H9 (cell line): ENCODE data around the gene KCNIP4. TPM values are rescaled to one million over a fixed set of nuclear protein-coding genes. Genes with fewer than 3 reads are reported as not detected.

ENCODE experiments used
- DNase-seq: peaks from one replicate; pipeline ENCODE4 v3.0.0-alpha.2; 2017
- H2AFZ ChIP-seq: one replicate; pipeline ENCODE4 v1.6.1; 2013; ENCODE audit warnings: mild to moderate bottlenecking, low read length, control low read depth, moderate library complexity
- H2AK5ac ChIP-seq: 2 replicates; pipeline ENCODE4 v1.6.1; 2013; ENCODE audit warnings: low read length, control low read depth, mixed read lengths; ENCODE audit not compliant: insufficient read length
- H2BK120ac ChIP-seq: one replicate; pipeline ENCODE4 v1.6.1; 2013; ENCODE audit warnings: low read depth, mild to moderate bottlenecking, low read length, control low read depth, inconsistent platforms; ENCODE audit not compliant: poor library complexity, severe bottlenecking
- H2BK12ac ChIP-seq: 2 replicates; pipeline ENCODE4 v1.6.1; 2013; ENCODE audit warnings: low read length, control low read depth, mixed read lengths, low read depth; ENCODE audit not compliant: insufficient read length
- H2BK15ac ChIP-seq: 2 replicates; pipeline ENCODE4 v1.6.1; 2013; ENCODE audit warnings: low read depth, low read length, control low read depth
- H2BK20ac ChIP-seq: one replicate; pipeline ENCODE4 v1.6.1; 2013; ENCODE audit warnings: low read depth, mild to moderate bottlenecking, low read length, control low read depth, inconsistent platforms; ENCODE audit not compliant: poor library complexity, severe bottlenecking
- H2BK5ac ChIP-seq: 2 replicates; pipeline ENCODE4 v1.6.1; 2013; ENCODE audit warnings: low read length, control low read depth, mixed read lengths; ENCODE audit not compliant: insufficient read length
- H3K14ac ChIP-seq: 2 replicates; pipeline ENCODE4 v1.6.1; 2013; ENCODE audit warnings: low read length, control low read depth; ENCODE audit not compliant: insufficient read depth
- H3K18ac ChIP-seq: 2 replicates; pipeline ENCODE4 v1.6.1; 2013; ENCODE audit warnings: low read depth, mild to moderate bottlenecking, mixed read lengths, low read length, control low read depth; ENCODE audit not compliant: insufficient read length
- H3K23ac ChIP-seq: 2 replicates; pipeline ENCODE4 v1.6.1; 2013; ENCODE audit warnings: low read length, control low read depth, mixed read lengths, low read depth; ENCODE audit not compliant: insufficient read length
- H3K23me2 ChIP-seq: 2 replicates; pipeline ENCODE4 v1.6.1; 2013; ENCODE audit warnings: low read depth, mild to moderate bottlenecking, mixed read lengths, low read length, control low read depth; ENCODE audit not compliant: insufficient read length, poor library complexity, severe bottlenecking
- H3K27ac ChIP-seq: 2 replicates; pipeline ENCODE4 v1.5.1; 2013; ENCODE audit warnings: low read length, control low read depth, mixed read lengths, low read depth; ENCODE audit not compliant: insufficient read length
- H3K27me3 ChIP-seq: 2 replicates; pipeline ENCODE4 v1.6.1; 2013; ENCODE audit warnings: low read length, control low read depth, inconsistent platforms; ENCODE audit not compliant: insufficient read depth
- H3K4ac ChIP-seq: 2 replicates; pipeline ENCODE4 v1.6.1; 2013; ENCODE audit warnings: low read depth, mild to moderate bottlenecking, control low read depth, inconsistent platforms, low read length, moderate library complexity
- H3K4me1 ChIP-seq: 2 replicates; pipeline ENCODE4 v1.6.1; 2013; ENCODE audit warnings: low read length, control low read depth, inconsistent platforms; ENCODE audit not compliant: insufficient read depth
- H3K4me2 ChIP-seq: 2 replicates; pipeline ENCODE4 v1.6.1; 2013; ENCODE audit warnings: low read length, control low read depth, mixed read lengths; ENCODE audit not compliant: insufficient read length, insufficient read depth
- H3K56ac ChIP-seq: 2 replicates; pipeline ENCODE4 v1.6.1; 2013; ENCODE audit warnings: low read depth, mild to moderate bottlenecking, mixed read lengths, low read length, control low read depth; ENCODE audit not compliant: insufficient read length
- H3K79me1 ChIP-seq: 2 replicates; pipeline ENCODE4 v1.6.1; 2013; ENCODE audit warnings: low read depth, mild to moderate bottlenecking, moderate library complexity, low read length, control low read depth, inconsistent platforms; ENCODE audit not compliant: insufficient read depth, poor library complexity, severe bottlenecking
- H3K79me2 ChIP-seq: 2 replicates; pipeline ENCODE4 v1.6.1; 2013; ENCODE audit warnings: low read length, control low read depth, inconsistent platforms; ENCODE audit not compliant: insufficient read depth
- H3K9ac ChIP-seq: 2 replicates; pipeline ENCODE4 v1.6.1; 2013; ENCODE audit warnings: low read length, control low read depth, mixed read lengths; ENCODE audit not compliant: insufficient read length; ENCODE audit errors: extremely low read depth
- H3K9me3 ChIP-seq: one replicate; pipeline ENCODE4 v1.6.1; 2013; ENCODE audit warnings: low read depth, low read length, inconsistent platforms; ENCODE audit not compliant: control insufficient read depth
- H3T11ph ChIP-seq: one replicate; pipeline ENCODE4 v1.6.1; 2013; ENCODE audit warnings: mild to moderate bottlenecking, low read length, control low read depth, inconsistent platforms
- H4K20me1 ChIP-seq: one replicate; pipeline ENCODE4 v1.6.1; 2013; ENCODE audit not compliant: control insufficient read depth, insufficient read length, insufficient read depth
- H4K5ac ChIP-seq: 2 replicates; pipeline ENCODE4 v1.6.1; 2013; ENCODE audit warnings: low read depth, mild to moderate bottlenecking, mixed read lengths, low read length, control low read depth; ENCODE audit not compliant: insufficient read length
- H4K8ac ChIP-seq: replicated peaks from 2 replicates; pipeline ENCODE4 v1.6.1; 2013; ENCODE audit warnings: low read length, control low read depth, mixed read lengths, low read depth; ENCODE audit not compliant: insufficient read length
- H4K91ac ChIP-seq: 2 replicates; pipeline ENCODE4 v1.6.1; 2013; ENCODE audit warnings: low read depth, mild to moderate bottlenecking, moderate library complexity, mixed read lengths, low read length, control low read depth; ENCODE audit not compliant: insufficient read length
- H3K27ac Mint-ChIP-seq, 3 experiments: 2 replicates in 2 of 3; 3 replicates in 1 of 3; pipeline ENCODE4 v1.8.0; 2020 to 2021; ENCODE audit warnings: mixed read lengths in 3 of 3, mild to moderate bottlenecking in 1 of 3, moderate library complexity in 1 of 3
- H3K27me3 Mint-ChIP-seq: 2 replicates; pipeline ENCODE4 v1.8.0; 2021; ENCODE audit warnings: low read depth, mild to moderate bottlenecking, moderate library complexity, mixed read lengths
- H3K36me3 Mint-ChIP-seq, 3 experiments: 2 replicates in 2 of 3; 3 replicates in 1 of 3; pipeline ENCODE4 v1.8.0; 2020 to 2021; ENCODE audit warnings: low read depth in 3 of 3, mixed read lengths in 3 of 3; ENCODE audit not compliant: insufficient read depth in 1 of 3
- H3K4me1 Mint-ChIP-seq, 2 experiments: 2 replicates each; pipeline ENCODE4 v1.8.0; 2020; ENCODE audit warnings: mixed read lengths in 2 of 2
- H3K4me3 Mint-ChIP-seq, 2 experiments: 2 replicates in 1 of 2; 3 replicates in 1 of 2; pipeline ENCODE4 v1.8.0; 2020 to 2021; ENCODE audit warnings: mild to moderate bottlenecking in 2 of 2, mixed read lengths in 2 of 2, moderate library complexity in 1 of 2
- H3K9me3 Mint-ChIP-seq, 2 experiments: 2 replicates in 1 of 2; 3 replicates in 1 of 2; pipeline ENCODE4 v1.8.0; 2020; ENCODE audit warnings: mild to moderate bottlenecking in 2 of 2, mixed read lengths in 2 of 2, moderate library complexity in 1 of 2
- WGBS: extraction: QIAGEN DNeasy Blood & Tissue Kit; methylation state at CpG from one replicate; pipeline ENCODE4 v1.1.7; 2013; ENCODE audit warnings: missing lambda C conversion rate, low lambda C conversion rate, mixed read lengths; ENCODE audit not compliant: insufficient read length; ENCODE audit errors: extremely low coverage; 5-methylcytosine and 5-hydroxymethylcytosine counted together
- total RNA-seq: library from RNA; stranded (reverse); gene quantifications from 2 replicates; pipeline ENCODE4 v1.2.1, GENCODE V29; 2021
- TF ChIP-seq, protein P1 (sequence below): fragments of 200-600 bp; sonication (generic); conservative IDR thresholded peaks from 3 replicates; pipeline ENCODE4 v1.8.0; 2021; ENCODE audit warnings: antibody characterized with exemption, mild to moderate bottlenecking

Gene KCNIP4
- total RNA-seq, 1 experiment from 2014 or later: not detected

DNA sequence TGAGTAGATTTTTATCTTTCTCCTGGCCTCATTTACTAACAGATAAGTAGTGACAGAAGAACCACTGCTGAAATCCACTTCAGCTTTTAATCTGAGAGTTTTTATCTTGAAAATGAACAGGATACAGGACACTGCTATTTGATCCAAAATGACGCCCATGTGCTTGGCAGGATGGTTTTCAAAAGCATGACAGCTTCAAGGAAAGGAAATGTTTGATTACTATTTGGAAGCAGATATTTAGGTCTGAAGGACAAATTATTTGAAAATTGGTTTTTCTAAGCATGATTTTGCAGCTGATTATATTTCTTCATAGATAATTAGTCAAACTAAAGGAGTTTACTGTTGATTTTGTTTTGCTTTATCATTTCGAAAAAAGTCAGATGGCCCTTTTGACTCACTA is 1237.2 kb downstream of the KCNIP4 start:
- Histone ChIP-seq H3K79me1 (no peaks in the 10 kb centered on the region), H3K14ac (no peak overlapping the region), H2BK15ac (no peak overlapping the region), H4K8ac (no peak overlapping the region), H3K4ac (no peak overlapping the region), H3K27me3 (no peaks in the 10 kb centered on the region), H3K23me2 (no peaks in the 10 kb centered on the region), H3K79me2 (no peaks in the 10 kb centered on the region), H3K23ac (no peak overlapping the region), H3K9ac (no peak overlapping the region), H3K56ac (no peak overlapping the region), H2BK12ac (no peak overlapping the region), H3K4me2 (no peak overlapping the region), H2BK20ac (no peak overlapping the region), H3T11ph (no peak overlapping the region), H2AK5ac (no peak overlapping the region), H4K20me1 (no peaks in the 10 kb centered on the region), H2AFZ (no peak overlapping the region), H3K9me3 (no peaks in the 10 kb centered on the region), H4K91ac (no peak overlapping the region), H3K27ac (no peak overlapping the region), H2BK120ac (no peak overlapping the region), H4K5ac (no peak overlapping the region), H3K18ac (no peak overlapping the region), H2BK5ac (no peak overlapping the region), H3K4me1 (no peaks in the 10 kb centered on the region)
- Mint-ChIP-seq H3K36me3 (peaks cover 26 to 32% (median 32%) of the 10 kb centered on the region in 3 experiments), H3K9me3 (peaks cover 4% of the 10 kb centered on the region in 2 experiments; a peak in 3 of 5 replicates), H3K4me3 (no peak overlapping the region), H3K27ac (no peak overlapping the region), H3K4me1 (no peaks in the 10 kb centered on the region), H3K27me3 (no peaks in the 10 kb centered on the region)
- no CpG with 5 or more reads among the region's 2 CpGs for WGBS
- TF ChIP-seq, protein P1, sequence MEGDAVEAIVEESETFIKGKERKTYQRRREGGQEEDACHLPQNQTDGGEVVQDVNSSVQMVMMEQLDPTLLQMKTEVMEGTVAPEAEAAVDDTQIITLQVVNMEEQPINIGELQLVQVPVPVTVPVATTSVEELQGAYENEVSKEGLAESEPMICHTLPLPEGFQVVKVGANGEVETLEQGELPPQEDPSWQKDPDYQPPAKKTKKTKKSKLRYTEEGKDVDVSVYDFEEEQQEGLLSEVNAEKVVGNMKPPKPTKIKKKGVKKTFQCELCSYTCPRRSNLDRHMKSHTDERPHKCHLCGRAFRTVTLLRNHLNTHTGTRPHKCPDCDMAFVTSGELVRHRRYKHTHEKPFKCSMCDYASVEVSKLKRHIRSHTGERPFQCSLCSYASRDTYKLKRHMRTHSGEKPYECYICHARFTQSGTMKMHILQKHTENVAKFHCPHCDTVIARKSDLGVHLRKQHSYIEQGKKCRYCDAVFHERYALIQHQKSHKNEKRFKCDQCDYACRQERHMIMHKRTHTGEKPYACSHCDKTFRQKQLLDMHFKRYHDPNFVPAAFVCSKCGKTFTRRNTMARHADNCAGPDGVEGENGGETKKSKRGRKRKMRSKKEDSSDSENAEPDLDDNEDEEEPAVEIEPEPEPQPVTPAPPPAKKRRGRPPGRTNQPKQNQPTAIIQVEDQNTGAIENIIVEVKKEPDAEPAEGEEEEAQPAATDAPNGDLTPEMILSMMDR: no peak
- no peak for DNase-seq
